Stimulated activated naive B cell treated with anti-CD40 and anti-IgM and Interleukin-4, amounts not matched to agents 10 μg/mL and 1 μg/mL and 100 μg/mL, for 72 hours (primary cell): ENCODE data around the gene EXOC7.

Experiments used
- ATAC-seq, 2 donors: fragments of 150-1000 bp; cut with Tn5 transposase; replicated peaks; 2 replicates each; pipeline ENCODE4 v1.10.0; 2021; ENCODE audit warnings: moderate library complexity in 1 of 2
- DNase-seq: peaks from one replicate; pipeline ENCODE4 v3.0.0; 2021
- H3K27ac Mint-ChIP-seq: one replicate; pipeline ENCODE4 v1.8.0; 2022; ENCODE audit warnings: mild to moderate bottlenecking, mixed read lengths
- H3K27me3 Mint-ChIP-seq, 2 donors: one replicate each; pipeline ENCODE4 v1.8.0; 2022; ENCODE audit warnings: mixed read lengths in 2 of 2
- H3K36me3 Mint-ChIP-seq, 2 donors: one replicate each; pipeline ENCODE4 v1.8.0; 2022; ENCODE audit warnings: mixed read lengths in 2 of 2, mild to moderate bottlenecking in 1 of 2
- H3K4me1 Mint-ChIP-seq, 2 donors: one replicate each; pipeline ENCODE4 v1.8.0; 2022; ENCODE audit warnings: mixed read lengths in 2 of 2, mild to moderate bottlenecking in 1 of 2
- H3K4me3 Mint-ChIP-seq, 2 donors: one replicate each; pipeline ENCODE4 v1.8.0; 2022; ENCODE audit warnings: mild to moderate bottlenecking in 2 of 2, mixed read lengths in 2 of 2, moderate library complexity in 1 of 2
- H3K9me3 Mint-ChIP-seq, 2 donors: one replicate each; pipeline ENCODE4 v1.8.0; 2022; ENCODE audit warnings: mixed read lengths in 2 of 2, mild to moderate bottlenecking in 1 of 2

The EXOC7 gene, protein sequence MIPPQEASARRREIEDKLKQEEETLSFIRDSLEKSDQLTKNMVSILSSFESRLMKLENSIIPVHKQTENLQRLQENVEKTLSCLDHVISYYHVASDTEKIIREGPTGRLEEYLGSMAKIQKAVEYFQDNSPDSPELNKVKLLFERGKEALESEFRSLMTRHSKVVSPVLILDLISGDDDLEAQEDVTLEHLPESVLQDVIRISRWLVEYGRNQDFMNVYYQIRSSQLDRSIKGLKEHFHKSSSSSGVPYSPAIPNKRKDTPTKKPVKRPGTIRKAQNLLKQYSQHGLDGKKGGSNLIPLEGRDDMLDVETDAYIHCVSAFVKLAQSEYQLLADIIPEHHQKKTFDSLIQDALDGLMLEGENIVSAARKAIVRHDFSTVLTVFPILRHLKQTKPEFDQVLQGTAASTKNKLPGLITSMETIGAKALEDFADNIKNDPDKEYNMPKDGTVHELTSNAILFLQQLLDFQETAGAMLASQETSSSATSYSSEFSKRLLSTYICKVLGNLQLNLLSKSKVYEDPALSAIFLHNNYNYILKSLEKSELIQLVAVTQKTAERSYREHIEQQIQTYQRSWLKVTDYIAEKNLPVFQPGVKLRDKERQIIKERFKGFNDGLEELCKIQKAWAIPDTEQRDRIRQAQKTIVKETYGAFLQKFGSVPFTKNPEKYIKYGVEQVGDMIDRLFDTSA

GRCh38 chr17:76103274-76104139 is at the start of gene EXOC7:
Gene EXOC7 (minus strand): TSS chr17:76103787. CDS start chr17:76103692, 95 bp downstream.
- ATAC-seq, result peak; percentile 93 to 96
- H3K36me3 Mint-ChIP-seq, result peaks cover 17 to 19% of the 10 kb centered on the region in 2 donors

GRCh38 chr17:76153202-76153601 is 49.6 kb upstream of the EXOC7 start:
- ATAC-seq, result no peak
- Mint-ChIP-seq H3K27me3 (peaks cover 10 to 19% of the 10 kb centered on the region in 2 donors), H3K36me3 (peaks cover 3 to 6% of the 10 kb centered on the region in 2 donors), H3K9me3 (no peaks in the 10 kb centered on the region), H3K27ac (no peak overlapping the region), H3K4me3 (no peak overlapping the region), H3K4me1 (no peaks in the 10 kb centered on the region)
- no peak for DNase-seq

More at GRCh38 chr17:76103274-76104139, at the start of gene EXOC7:
- H3K27ac Mint-ChIP-seq, result peak within 1 kb of the TSS; percentile 96
- peaks cover 12 to 18% of the 10 kb centered on the region in 2 donors for H3K4me1 Mint-ChIP-seq
- H3K4me3 Mint-ChIP-seq, result peak within 1 kb of the TSS; percentile 93 to 99
- H3K9me3 Mint-ChIP-seq, result no peaks in the 10 kb centered on the region
- H3K27me3 Mint-ChIP-seq, result no peaks in the 10 kb centered on the region
- peak; percentile 91 for DNase-seq

- Mint-ChIP-seq H3K27me3 (peaks cover 4 to 12% of the 10 kb centered on the region in 2 donors), H3K36me3 (peaks cover 3 to 6% of the 10 kb centered on the region in 2 donors), H3K4me1 (no peaks in the 10 kb centered on the region), H3K4me3 (no peak overlapping the region), H3K27ac (no peak overlapping the region), H3K9me3 (no peaks in the 10 kb centered on the region)
- DNase-seq, result no peak
- ATAC-seq, result no peak
Measured at GRCh38 chr17:76152591-76152990, 49.0 kb upstream of the EXOC7 start.

DNA sequence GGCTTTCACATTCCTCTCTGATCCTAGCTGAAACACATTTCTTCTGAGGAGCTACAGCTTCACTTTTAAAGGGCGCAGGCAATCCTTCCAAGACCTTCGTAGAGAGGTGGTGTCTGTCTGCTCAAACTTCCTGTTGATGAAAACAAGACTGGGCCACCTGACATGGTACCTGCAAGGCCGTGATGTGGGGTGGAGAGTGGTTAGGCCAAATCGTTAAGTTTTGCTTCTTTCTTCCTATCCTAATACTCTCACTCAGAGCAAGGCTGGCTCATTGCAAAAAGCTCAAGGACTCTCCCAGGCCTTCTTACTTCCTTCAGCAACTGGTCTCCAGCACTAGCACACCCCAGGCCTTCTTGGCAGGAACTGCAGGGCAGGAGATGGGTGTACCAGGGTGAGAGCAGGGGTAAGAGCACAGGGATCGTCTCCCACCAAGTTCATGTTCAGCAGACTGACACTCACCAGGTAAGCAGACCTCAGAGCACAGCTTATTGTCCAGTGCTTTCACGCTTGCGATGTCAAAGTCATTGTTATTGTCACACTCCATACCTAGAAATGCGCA is 48.4 kb upstream of the EXOC7 start:
- Mint-ChIP-seq H3K4me1 (peaks cover 0 to 1% of the 10 kb centered on the region in 2 donors), H3K27ac (no peak overlapping the region), H3K36me3 (peaks cover 0 to 3% of the 10 kb centered on the region in 2 donors), H3K9me3 (no peaks in the 10 kb centered on the region), H3K27me3 (peaks cover 0 to 6% of the 10 kb centered on the region in 2 donors), H3K4me3 (no peak overlapping the region)
- no peak for DNase-seq
- no peak for ATAC-seq

DNA sequence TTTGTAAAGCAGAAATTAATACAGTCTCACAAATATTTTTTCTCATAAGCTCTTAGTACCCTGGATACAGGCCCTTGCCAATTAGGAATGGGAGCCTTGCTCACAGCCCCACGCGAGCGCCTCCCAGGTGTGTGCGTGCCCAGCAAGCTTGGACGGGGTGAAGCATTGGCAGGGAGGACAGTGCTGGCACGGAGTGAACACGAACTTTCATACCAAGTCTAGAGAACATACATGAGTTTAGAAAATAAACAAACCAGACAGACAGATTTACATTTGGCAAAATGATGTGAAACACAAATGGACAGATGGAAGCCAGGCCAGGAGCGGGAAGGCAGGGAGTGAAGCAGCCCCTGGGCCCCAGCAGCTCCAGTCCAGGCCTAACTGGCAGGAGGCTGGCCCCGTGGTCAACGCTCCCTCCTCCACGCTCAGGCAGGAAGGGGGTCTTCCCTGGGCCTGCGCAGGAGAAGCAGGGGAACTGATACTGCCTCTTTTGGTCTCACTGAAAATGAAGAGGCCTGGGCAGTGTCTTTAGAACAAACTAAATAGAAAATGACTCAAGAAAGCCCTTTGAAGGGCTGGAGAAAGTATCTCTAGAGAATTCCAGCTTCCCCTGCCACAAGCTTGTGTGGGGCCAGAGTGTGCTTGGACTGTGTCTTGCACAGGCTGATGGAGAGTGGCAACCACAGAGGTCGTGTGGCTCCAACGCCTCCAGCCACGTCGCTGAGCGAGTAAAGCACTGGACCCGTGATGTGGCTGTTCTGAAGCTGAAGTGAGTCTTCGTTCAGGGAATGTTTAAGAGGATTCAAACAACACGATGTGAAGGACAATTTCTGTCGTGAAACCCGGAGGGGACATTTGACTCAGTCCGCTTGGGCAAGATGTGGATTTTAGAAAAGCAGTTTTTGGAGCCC is 47.4 kb upstream of the EXOC7 start:
- Mint-ChIP-seq H3K27me3 (no peaks in the 10 kb centered on the region), H3K4me1 (peaks cover 7 to 11% of the 10 kb centered on the region in 2 donors), H3K27ac (peak overlapping the region; percentile 44), H3K4me3 (no peak overlapping the region), H3K9me3 (no peaks in the 10 kb centered on the region), H3K36me3 (no peaks in the 10 kb centered on the region)
- ATAC-seq (no peak), DNase-seq (no peak)

GRCh38 chr17:76149214-76149613 is 45.6 kb upstream of the EXOC7 start:
- Mint-ChIP-seq H3K27ac (no peak overlapping the region), H3K27me3 (no peaks in the 10 kb centered on the region), H3K36me3 (no peaks in the 10 kb centered on the region), H3K9me3 (no peaks in the 10 kb centered on the region), H3K4me3 (no peak overlapping the region), H3K4me1 (peaks cover 21 to 28% of the 10 kb centered on the region in 2 donors)
- no peak for ATAC-seq
- no peak for DNase-seq

DNA sequence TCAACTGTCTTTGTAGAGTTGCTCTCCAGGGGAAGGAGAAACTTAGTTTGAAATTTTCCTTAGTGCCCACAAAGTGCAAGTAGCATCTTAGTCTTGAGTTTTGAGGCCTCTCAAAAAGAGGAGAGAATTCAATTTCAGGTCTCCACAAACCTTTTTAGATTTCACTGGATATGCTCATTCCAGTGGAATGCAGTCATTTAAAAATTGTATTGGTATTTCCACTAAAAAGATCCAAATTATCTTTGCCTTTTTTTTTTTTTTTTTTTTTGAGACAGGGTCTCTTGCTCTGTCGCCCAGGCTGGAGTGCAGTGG is 44.4 kb upstream of the EXOC7 start:
- Mint-ChIP-seq H3K27ac (no peak overlapping the region), H3K27me3 (no peaks in the 10 kb centered on the region), H3K4me1 (peaks cover 29 to 39% of the 10 kb centered on the region in 2 donors), H3K36me3 (no peaks in the 10 kb centered on the region), H3K9me3 (no peaks in the 10 kb centered on the region), H3K4me3 (no peak overlapping the region)
- ATAC-seq (no peak), DNase-seq (no peak)

DNA sequence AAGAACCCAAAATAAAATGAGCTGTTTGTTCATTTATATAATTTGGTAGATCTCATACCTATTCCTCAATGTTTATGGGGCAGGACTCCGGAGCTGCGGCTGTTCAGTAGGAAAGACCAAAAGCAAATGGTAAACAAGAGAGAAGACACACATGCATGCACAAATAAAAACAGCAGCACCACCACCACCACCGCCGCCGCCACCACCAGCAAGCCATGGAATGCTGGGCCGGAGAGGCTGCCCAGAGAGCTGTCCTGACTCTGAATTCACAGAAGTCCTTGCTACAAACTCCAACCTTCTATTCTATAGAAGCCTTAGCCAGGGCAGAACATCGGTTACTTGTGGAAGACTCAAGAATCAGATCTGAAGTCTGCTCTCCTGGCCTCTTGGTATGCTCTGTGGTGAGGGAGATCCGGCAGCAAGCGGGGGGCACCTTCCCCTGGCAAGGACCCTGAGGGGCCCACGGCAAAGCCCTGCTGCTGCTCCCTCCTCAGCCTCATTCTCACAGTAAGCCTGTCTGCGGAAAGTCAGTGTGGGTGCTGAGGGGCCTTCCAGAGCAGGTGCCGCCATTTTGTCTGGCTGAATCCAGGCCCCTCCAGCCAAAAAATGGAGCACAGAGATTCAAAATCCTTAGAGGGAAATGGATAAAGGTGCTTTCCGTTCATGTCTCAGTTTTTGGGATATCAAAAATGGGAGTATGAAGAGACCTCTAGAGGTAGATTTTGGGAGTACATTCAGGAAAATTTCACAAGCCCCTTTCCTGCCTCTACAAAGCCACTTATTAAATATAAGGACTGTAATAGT is 43.8 kb upstream of the EXOC7 start:
- DNase-seq, result no peak
- H3K27ac Mint-ChIP-seq, result peak overlapping the region; percentile 56

DNA sequence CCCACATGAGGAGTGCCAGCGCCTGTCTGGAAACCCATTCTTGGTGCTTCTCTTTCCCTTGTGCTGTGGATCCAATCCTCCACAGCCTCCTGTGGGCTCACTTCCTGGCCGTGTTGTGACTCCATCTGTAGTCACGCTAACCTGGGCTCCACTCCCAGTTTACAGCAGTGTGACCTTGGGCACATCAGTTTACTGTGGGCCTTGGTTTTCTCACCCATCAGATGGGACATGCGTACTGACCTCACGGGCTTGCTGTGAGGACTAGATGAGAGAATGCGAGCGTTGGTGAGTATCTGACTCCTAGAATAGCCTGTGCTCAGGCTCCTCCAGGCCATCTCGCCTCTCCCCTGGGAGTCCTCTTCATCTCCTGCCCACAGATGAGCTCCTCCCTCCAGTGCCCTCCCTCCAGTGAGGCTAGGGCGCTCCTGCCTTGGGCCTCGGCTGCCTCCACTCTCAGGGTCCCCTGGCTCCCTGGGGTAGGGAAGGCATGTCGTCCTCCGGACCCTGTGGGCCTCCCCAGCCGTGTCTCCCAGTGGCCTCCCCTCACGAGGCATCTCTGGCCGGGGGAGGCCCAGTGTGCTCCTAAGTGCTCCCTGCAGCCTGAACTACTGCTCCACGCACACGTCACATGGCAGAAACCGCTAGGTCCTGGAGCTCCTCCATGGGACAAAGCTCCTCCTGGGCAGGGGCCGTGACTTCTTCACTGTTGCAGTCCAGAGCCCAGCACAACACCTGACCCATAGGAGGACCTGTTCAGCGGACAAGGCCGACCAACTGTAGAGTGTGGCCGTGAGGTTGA is 42.7 kb upstream of the EXOC7 start:
- DNase-seq (no peak), ATAC-seq (peak in 1 of 2 donors; percentile 3)
- Mint-ChIP-seq H3K9me3 (no peaks in the 10 kb centered on the region), H3K27ac (peak overlapping the region; percentile 94), H3K4me3 (peak overlapping the region; percentile 49 to 75), H3K27me3 (no peaks in the 10 kb centered on the region), H3K36me3 (no peaks in the 10 kb centered on the region), H3K4me1 (peaks cover 40 to 56% of the 10 kb centered on the region in 2 donors)

More for the DNA sequence above, 43.8 kb upstream of the EXOC7 start:
- Mint-ChIP-seq H3K4me3 (no peak overlapping the region), H3K27me3 (no peaks in the 10 kb centered on the region), H3K9me3 (no peaks in the 10 kb centered on the region), H3K36me3 (no peaks in the 10 kb centered on the region), H3K4me1 (peaks cover 35 to 44% of the 10 kb centered on the region in 2 donors)
- no peak for ATAC-seq

GRCh38 chr17:76145231-76146052 is 41.9 kb upstream of the EXOC7 start:
- H3K4me1 Mint-ChIP-seq, result peaks cover 41 to 63% of the 10 kb centered on the region in 2 donors

GRCh38 chr17:76142585-76143041 is 39.0 kb upstream of the EXOC7 start:
- ATAC-seq (no peak), DNase-seq (no peak)
- H3K36me3 Mint-ChIP-seq, result peaks cover 0 to 1% of the 10 kb centered on the region in 2 donors
- peak overlapping the region; percentile 49 for H3K27ac Mint-ChIP-seq
- H3K9me3 Mint-ChIP-seq, result no peaks in the 10 kb centered on the region
- H3K4me3 Mint-ChIP-seq, result no peak overlapping the region
- H3K4me1 Mint-ChIP-seq, result peaks cover 47 to 71% of the 10 kb centered on the region in 2 donors
- H3K27me3 Mint-ChIP-seq, result peaks cover 15 to 27% of the 10 kb centered on the region in 2 donors

More at GRCh38 chr17:76145231-76146052, 41.9 kb upstream of the EXOC7 start:
- Mint-ChIP-seq H3K27me3 (peaks cover 2 to 3% of the 10 kb centered on the region in 2 donors), H3K4me3 (peak overlapping the region; percentile 49 to 75), H3K27ac (peak overlapping the region; percentile 94), H3K9me3 (no peaks in the 10 kb centered on the region), H3K36me3 (peaks cover 0 to under 1% of the 10 kb centered on the region in 2 donors)
- DNase-seq (no peak), ATAC-seq (peak; percentile 64 to 67)
